Stimulated activated CD8-positive, alpha-beta memory T cell treated with anti-CD3 and anti-CD28 coated beads, Interleukin-4, amount 100 ng/mL, for 24 hours (primary cell): ENCODE data around the gene CCDC102A.
A peak's percentile ranks its signal among the peaks of the same experiment; 100 is the strongest.

Source experiments
- DNase-seq: peaks from one replicate; pipeline ENCODE4 v3.0.0-alpha.2; 2020; ENCODE audit warnings: low read depth

Gene CCDC102A

DNA sequence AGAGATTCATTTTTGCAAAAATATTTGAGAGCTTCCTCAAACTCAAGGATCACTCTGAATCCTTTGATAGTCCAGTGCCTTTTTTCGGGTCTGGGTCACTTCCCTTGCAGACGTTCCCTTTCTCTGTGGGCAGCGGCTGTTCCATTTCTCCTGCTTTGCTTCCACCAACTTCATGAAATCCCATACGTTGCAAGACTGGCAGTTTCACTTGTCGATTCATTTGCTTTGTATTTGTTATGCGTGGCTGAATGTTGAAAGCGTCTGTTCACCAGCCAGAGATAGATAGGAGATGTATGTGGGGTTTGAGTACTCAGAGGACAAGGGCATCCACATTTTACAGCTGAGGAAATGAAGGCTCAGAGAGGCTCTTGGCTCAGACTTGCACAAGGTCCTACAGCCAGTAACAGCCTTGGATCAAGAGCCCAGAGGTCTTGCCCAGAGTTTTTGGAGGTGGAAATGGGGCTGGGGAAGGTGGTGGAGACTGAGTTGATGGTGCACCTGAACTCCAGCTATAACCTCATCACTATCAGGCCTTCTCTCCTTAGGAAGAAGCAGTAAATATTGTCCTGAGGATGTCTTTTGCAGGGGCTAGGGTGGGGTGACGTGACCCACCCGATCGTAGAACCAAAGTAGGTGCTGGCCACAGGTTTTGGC, 1.3 kb upstream of the CCDC102A start:
- no peak for DNase-seq

- no peak for DNase-seq
Observed at GRCh38 chr16:57537194-57537505, 779 bp upstream of the CCDC102A start.

DNA sequence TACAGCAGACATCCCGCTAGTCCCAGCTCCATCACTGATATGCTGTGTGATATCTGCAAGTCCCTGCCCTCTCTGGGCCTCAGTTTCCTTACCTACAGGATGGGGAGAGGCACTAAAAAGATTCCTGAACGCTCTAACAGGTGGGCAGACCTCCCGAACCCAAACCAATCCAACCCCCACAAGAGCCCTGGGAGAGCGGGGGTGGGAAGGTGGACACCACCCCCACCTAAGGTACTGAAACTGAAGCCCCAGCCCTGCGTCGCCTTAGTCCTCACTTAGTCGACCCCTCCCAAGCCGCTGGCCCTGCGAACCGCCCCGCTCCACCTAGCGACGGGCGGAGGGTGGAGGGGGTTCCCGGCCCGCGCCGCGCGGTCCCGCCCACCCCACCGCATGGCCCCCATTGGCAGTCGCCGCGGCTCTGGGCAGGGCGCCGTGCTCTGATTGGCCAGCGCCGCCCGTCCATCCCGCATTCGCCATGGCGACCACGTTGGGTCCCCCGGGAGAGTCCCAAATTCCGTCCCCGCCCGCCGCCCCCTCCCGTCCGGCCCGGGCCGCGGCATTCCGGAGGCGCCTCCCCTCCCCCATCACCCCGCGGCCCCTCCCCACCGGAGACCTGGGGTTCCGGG, 578 bp downstream of the CCDC102A start:
- DNase-seq: peak; percentile 93

- DNase-seq: no peak
Observed at GRCh38 chr16:57534881-57535658, 1.3 kb downstream of the CCDC102A start.

GRCh38 chr16:57534337-57534880, 2.0 kb downstream of the CCDC102A start:
- DNase-seq: no peak

- DNase-seq: no peak
Observed at GRCh38 chr16:57533431-57534336, 2.7 kb downstream of the CCDC102A start.

DNA sequence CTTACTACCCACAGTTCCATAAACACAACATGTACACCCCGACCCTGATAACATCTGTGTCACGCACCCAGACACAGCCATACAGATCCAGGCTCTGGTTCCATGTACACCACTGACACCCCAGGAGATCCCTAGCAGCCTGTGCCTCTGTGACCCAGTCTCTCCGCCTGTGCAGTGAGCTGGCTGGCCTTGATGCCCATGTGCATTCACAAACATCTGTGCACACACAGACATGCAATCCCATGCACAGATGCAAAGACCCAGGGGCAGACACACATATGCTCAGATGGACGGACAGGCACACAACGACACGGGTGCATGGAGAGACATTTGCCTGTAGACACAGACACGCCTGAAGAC, 4.1 kb downstream of the CCDC102A start:
- DNase-seq: no peak

DNA sequence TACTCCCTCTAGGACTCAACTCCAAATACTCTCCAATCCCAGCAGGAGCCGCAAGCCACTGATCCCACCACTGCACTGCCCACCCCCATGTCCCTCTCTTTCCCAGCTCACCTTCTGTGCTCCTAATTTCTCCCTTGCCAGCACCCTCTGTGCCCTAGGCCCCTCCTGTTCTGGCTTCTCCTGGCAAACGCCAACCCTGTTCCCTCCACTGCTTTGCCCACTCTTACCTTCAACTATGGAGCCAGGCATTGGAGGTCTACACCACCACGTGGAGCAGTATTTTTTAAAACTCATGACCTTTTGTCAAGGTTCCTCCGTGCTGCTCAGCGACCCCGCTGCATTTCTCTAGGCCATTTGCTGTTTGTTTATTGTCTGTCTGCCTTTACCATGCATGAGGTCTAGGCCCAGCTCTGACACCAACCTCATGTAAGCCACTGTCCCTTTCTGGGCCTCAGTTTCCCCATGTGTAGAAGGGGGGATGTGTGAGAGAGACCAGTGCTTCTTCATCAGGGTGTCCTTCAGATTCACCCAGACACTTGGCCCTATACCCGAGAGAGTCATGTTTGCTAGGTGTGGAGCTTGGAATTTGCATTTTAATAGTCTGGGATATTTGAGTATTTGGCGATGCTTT, 4.6 kb downstream of the CCDC102A start:
- DNase-seq: no peak

DNA sequence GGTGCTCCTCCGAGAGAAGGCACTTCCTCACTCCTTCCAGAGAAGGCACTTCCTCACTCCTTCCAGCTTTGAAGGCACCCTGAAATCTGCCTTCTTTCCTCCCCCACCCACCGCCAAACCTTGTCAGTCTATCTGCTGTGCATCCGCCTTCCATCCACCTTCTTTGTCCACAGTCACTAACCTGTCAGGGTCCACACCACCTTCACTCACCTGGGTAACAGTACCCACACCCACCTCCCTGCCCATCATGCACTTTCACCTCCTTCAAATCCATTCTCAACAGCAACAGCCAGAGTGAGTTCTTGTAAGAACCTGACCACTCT, 5.2 kb downstream of the CCDC102A start:
- no peak for DNase-seq

DNA sequence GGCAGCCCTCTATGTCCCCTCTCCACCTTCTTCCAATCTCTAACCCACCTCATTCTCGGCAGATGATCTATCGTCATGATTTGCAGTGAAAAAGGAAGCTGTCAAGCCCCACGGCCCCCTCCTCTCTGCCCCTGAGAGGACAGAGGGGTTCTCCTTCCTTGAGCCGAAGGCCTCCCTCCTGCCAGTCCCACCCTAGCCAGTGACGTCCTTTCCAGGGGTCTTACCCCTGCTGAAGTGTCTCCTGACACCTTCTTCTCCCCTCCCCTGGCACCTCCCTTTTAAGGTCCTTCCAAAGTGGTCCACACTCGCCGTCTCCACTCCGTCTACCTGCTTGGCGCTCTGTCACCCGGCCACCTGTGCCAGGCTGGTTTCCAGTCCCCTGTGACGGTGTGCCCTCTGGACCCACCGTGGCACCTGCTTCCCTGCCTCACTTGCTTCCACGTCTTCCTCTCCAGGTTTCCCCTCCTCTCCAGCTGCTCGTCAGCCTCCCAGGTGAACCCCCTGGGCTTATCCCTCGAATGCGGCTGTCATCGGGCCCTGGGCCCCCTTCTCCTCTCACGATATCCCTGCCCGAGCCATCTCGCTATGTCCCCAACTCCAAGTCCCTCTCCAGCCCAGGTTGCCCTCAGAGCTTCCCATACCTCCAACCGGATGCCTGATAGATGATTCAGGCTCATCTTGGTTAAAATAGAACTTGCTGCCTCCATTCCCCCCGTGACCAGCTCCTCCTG, 5.7 kb downstream of the CCDC102A start:
- no peak for DNase-seq

DNA sequence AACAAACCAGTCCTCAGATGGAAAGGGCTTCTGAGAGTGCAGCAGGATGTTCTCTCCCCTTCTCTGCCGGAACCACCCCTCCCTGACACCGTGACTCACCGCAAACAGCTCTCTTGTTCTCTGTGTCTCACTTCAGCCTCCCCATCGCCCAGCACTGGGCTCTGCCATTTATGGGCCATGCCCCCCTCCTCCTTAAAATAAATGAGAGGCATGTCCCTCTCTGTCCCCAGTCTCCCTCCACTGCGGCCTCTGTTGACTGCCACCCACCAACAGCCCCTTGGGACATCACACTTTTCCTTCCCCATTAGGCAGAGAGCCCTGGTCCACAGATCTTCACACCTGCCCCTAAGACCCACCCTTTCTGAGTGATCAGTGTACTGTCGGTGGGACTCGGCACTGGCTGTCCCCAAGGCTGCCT, 6.3 kb downstream of the CCDC102A start:
- peak; percentile 65 for DNase-seq

DNA sequence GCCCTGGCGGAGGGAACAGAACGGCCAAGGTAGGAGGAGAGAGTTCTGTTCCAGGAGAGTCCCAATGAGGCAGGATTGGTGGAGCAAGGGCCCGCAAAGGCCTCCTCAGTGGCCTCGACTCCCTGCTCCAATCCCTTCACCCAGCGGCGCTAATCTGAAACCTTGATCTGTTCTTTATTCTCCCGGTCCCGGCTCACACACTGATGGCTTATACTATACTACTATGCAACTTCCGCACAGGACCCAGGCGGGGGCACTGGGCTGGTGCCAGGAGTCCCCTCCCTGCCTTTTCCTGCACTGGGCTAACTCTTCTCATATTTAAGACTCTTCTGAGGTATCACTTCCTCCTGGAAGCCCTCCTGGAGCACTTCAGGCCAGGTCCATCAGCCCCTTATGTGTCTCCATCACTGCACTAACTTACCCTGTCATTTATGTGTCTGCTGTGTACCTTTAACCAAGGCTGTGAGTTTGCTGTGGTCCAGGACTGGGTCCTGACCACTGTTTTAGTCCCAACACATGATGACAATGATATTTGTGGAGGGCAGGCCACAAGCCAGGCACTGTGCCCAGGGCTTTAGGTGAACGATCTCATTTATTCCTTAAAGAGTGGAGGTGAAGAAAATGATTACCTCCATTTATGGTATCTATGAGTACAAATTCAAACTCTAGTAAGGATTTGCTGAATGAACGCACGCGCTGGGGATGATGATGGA, 6.8 kb downstream of the CCDC102A start:
- no peak for DNase-seq

- no peak for DNase-seq
Observed at GRCh38 chr16:57528499-57529390, 7.6 kb downstream of the CCDC102A start.

DNA sequence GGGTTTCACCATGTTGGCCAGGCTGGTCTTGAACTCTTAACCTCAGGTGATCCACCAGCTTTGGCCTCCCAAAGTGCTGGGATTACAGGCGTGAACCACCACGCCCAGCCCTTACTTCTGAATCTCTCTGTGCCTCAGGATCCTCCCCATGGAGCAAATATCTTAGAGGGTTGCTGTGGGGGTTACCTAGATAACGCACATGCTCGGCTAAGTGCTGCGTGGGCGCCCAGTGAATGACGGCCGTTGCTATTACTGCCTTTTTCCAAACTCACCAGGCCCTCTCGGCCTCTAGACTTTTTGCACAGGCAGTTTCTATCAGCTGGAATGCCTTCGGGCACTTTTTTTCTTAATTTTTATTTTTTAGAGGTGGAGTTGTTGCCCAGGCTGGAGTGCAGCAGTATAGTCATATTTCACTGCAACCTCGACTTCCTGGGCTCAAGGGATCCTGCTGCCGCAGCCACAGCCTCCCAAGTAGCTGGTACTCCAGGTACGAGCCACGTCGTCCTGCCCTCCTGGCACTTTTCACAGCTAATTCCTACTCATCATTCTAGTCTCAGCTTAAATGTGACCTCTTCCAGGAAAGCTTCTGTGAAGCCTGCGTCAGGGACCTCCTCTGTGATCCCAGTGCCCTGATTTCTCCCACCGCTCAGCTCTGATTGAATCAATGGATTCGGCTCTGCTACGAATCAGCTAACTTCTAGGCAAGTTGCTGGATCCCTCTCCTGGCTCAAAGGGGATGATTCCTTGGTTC, 8.6 kb downstream of the CCDC102A start:
- DNase-seq: no peak

- no peak for DNase-seq
Observed at GRCh38 chr16:57527027-57527426, 9.3 kb downstream of the CCDC102A start.

DNA sequence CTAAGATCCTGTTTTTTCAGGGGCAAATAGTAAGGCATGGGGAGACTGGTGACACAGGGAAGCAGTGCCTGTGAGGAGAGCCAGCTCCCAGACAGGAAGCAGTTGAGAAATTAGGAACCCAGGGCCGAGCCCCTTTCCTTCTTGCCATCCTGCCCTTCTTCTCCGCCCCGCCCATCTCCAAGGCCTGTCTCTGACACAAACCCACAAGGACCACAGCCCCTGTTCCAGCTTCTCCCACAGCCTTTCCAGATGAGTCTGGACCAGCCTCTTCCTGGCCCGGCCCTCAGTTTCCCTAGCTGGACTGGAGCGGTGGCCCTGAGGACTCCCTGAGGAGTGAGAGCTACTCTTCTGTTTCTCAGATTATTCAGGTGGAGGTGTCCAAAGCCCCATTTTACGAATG, 9.9 kb downstream of the CCDC102A start:
- no peak for DNase-seq

- no peak for DNase-seq
Observed at GRCh38 chr16:57525761-57526160, 10.6 kb downstream of the CCDC102A start.

DNA sequence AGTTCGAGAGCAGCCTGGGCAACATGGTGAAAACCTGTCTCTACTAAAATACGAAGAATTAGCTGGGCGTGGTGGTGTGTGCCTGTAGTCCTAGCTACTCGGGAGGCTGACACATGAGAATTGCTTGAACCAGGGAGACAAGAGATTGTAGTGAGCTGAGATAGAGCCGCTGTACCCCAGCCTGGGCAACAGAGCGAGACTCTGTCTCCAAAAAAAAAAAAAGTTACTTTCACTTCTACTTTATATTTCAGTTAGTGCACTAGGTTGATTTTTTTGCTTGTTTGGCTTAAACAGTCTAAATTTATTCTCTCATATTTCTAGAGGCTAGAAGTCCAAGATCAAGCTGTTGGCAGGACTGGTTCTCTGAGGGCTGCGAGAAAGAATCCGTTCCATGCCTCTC, 13.4 kb downstream of the CCDC102A start:
- no peak for DNase-seq
